Trophoblast cell (in vitro differentiated cells and primary cell): ENCODE measurements around the gene PDZD7.

Experiments used
- DNase-seq, 2 donors: peaks; one replicate each; pipeline ENCODE4 v3.0.0-alpha.2; 2016
- H2AFZ ChIP-seq: 2 replicates; pipeline ENCODE4 v1.6.1; 2013; ENCODE audit warnings: low read length, moderate library complexity, mild to moderate bottlenecking; ENCODE audit not compliant: insufficient read depth, poor library complexity
- H2AK5ac ChIP-seq: 2 replicates; pipeline ENCODE4 v1.6.1; 2013; ENCODE audit warnings: mild to moderate bottlenecking, low read length
- H2BK120ac ChIP-seq: 2 replicates; pipeline ENCODE4 v1.6.1; 2013; ENCODE audit warnings: low read length, mild to moderate bottlenecking, moderate library complexity; ENCODE audit not compliant: insufficient read depth, poor library complexity
- H2BK12ac ChIP-seq: 2 replicates; pipeline ENCODE4 v1.6.1; 2013; ENCODE audit warnings: mild to moderate bottlenecking, low read length, moderate library complexity
- H2BK5ac ChIP-seq: 2 replicates; pipeline ENCODE4 v1.6.1; 2013; ENCODE audit warnings: low read length, low read depth, moderate library complexity, mild to moderate bottlenecking; ENCODE audit not compliant: poor library complexity
- H3K14ac ChIP-seq: 2 replicates; pipeline ENCODE4 v1.6.1; 2013; ENCODE audit warnings: mild to moderate bottlenecking, low read length
- H3K18ac ChIP-seq: 2 replicates; pipeline ENCODE4 v1.6.1; 2013; ENCODE audit warnings: mild to moderate bottlenecking, low read length
- H3K23ac ChIP-seq: 2 replicates; pipeline ENCODE4 v1.6.1; 2013; ENCODE audit warnings: low read length
- H3K27ac ChIP-seq: 2 replicates; pipeline ENCODE4 v1.5.1; 2013; ENCODE audit warnings: low read depth, mild to moderate bottlenecking, inconsistent platforms, low read length, moderate library complexity
- H3K27me3 ChIP-seq: 2 replicates; pipeline ENCODE4 v1.6.1; 2013; ENCODE audit warnings: inconsistent platforms, mild to moderate bottlenecking, low read length, moderate library complexity; ENCODE audit not compliant: insufficient read depth
- H3K36me3 ChIP-seq, 2 experiments: 1 replicate in 1 of 2; 2 replicates in 1 of 2; pipeline ENCODE4 v1.6.1; 2013; ENCODE audit warnings: low read length in 2 of 2, mild to moderate bottlenecking in 2 of 2, moderate library complexity in 1 of 2; ENCODE audit not compliant: insufficient read depth in 2 of 2, control insufficient read depth in 1 of 2
- H3K4ac ChIP-seq: 2 replicates; pipeline ENCODE4 v1.6.1; 2013; ENCODE audit warnings: low read depth, mild to moderate bottlenecking, low read length, moderate library complexity
- H3K4me1 ChIP-seq, 2 experiments: 1 replicate in 1 of 2; 2 replicates in 1 of 2; pipeline ENCODE4 v1.6.1; 2013; ENCODE audit warnings: low read length in 2 of 2, mild to moderate bottlenecking in 2 of 2, moderate library complexity in 1 of 2; ENCODE audit not compliant: insufficient read depth in 2 of 2, control insufficient read depth in 1 of 2
- H3K4me2 ChIP-seq: 2 replicates; pipeline ENCODE4 v1.6.1; 2013; ENCODE audit warnings: inconsistent platforms, mild to moderate bottlenecking, low read length, moderate library complexity
- H3K4me3 ChIP-seq: 2 replicates; pipeline ENCODE4 v1.5.1; 2013; ENCODE audit warnings: mild to moderate bottlenecking, low read depth, low read length, inconsistent platforms
- H3K79me1 ChIP-seq: one replicate; pipeline ENCODE4 v1.6.1; 2013; ENCODE audit warnings: low read length
- H3K79me2 ChIP-seq: 2 replicates; pipeline ENCODE4 v1.6.1; 2013; ENCODE audit warnings: low read length, mild to moderate bottlenecking; ENCODE audit not compliant: control insufficient read depth, insufficient read depth, poor library complexity
- H3K9ac ChIP-seq: 2 replicates; pipeline ENCODE4 v1.6.1; 2013; ENCODE audit warnings: mild to moderate bottlenecking, low read length
- H3K9me3 ChIP-seq: 2 replicates; pipeline ENCODE4 v1.6.1; 2013; ENCODE audit warnings: low read depth, mild to moderate bottlenecking, control low read depth, inconsistent platforms, low read length; ENCODE audit not compliant: insufficient read depth
- H4K12ac ChIP-seq: 2 replicates; pipeline ENCODE4 v1.6.1; 2013; ENCODE audit warnings: low read depth, mild to moderate bottlenecking, low read length, moderate library complexity
- H4K8ac ChIP-seq: 2 replicates; pipeline ENCODE4 v1.6.1; 2013; ENCODE audit warnings: low read depth, mild to moderate bottlenecking, low read length, moderate library complexity
- H4K91ac ChIP-seq: one replicate; pipeline ENCODE4 v1.6.1; 2013; ENCODE audit warnings: low read depth, mild to moderate bottlenecking, low read length, moderate library complexity
- WGBS: extraction: QIAGEN DNeasy Blood & Tissue Kit; methylation state at CpG from one replicate; pipeline ENCODE4 v1.1.7; 2013; ENCODE audit warnings: missing lambda C conversion rate; ENCODE audit not compliant: insufficient read length, insufficient coverage; ENCODE audit errors: extremely low coverage; 5-methylcytosine and 5-hydroxymethylcytosine counted together

Gene PDZD7

DNA sequence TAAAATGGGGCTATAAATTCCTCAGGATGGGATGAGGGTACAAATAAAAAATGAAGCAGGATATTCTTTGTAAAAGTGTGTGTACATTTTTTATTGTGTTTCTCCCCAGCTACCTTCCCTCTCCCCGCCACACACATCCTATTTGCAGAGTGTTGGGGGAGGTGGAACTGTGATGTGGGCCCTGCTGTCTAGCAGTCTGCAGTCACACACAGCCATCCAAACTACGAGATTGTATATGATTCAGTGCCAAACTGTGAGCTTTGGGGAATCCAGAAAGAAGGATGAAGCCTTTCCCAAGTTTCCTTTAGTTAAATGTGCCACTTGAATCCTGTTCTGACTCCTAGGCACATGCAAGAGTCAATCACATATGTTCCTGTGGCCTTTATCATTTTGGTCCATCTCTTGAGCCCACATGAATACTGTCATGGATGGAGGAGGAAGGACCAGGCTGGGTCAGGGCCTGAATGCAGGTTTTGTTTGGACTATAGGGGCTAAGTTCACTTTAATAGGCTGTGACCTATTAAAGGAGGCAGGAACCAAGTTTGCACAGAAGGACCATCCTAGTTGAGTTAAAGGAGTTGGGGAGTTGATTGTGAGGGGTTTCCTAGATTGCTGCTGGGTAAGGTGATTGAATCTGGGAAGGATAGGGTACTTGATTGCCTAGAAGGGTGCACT lies 62.7 kb downstream of the PDZD7 start:
- H3K4ac ChIP-seq, result no peak overlapping the region
- H3K9ac ChIP-seq, result no peak overlapping the region
- H3K18ac ChIP-seq, result no peak overlapping the region
- H4K8ac ChIP-seq, result no peak overlapping the region
- H2BK5ac ChIP-seq, result no peak overlapping the region
- H3K27ac ChIP-seq, result no peak overlapping the region
- DNase-seq, result no peak
- H2BK12ac ChIP-seq, result no peak overlapping the region
- WGBS, result no CpG with 5 or more reads among the region's 2 CpGs
- H3K14ac ChIP-seq, result no peak overlapping the region
- no peak overlapping the region for H4K91ac ChIP-seq
- no peaks in the 10 kb centered on the region for H3K36me3 ChIP-seq
- H3K4me2 ChIP-seq, result no peak overlapping the region
- H2AK5ac ChIP-seq, result no peak overlapping the region
- peaks cover 3% of the 10 kb centered on the region for H3K79me2 ChIP-seq
- H3K4me3 ChIP-seq, result no peak overlapping the region
- H2BK120ac ChIP-seq, result no peak overlapping the region
- no peak overlapping the region for H3K23ac ChIP-seq
- peaks cover 8 to 10% of the 10 kb centered on the region in 2 experiments for H3K4me1 ChIP-seq
- no peaks in the 10 kb centered on the region for H3K27me3 ChIP-seq
- no peaks in the 10 kb centered on the region for H3K79me1 ChIP-seq
- H3K9me3 ChIP-seq, result no peaks in the 10 kb centered on the region
- no peak overlapping the region for H4K12ac ChIP-seq
- no peak overlapping the region for H2AFZ ChIP-seq

DNA sequence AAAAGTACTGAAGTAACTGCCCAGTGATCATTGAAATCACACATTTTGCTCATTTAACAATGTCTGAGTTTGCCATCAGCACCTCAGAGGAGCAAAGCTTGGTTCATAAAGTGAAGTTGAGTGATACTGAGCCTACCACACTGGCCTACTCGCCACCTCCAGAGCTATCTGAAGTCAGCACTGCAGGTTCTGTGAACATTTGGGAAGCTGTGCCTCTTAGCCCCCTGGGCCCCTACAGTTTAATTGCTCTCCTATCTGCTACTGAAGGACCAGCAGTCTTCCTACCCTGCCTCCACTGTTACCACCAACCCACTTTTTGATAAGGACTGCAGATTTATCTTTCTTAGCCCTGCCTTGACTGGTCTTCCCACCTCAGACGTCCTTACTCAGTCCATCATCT lies 63.6 kb downstream of the PDZD7 start:
- Histone ChIP-seq H3K9me3 (no peaks in the 10 kb centered on the region), H3K4me2 (no peak overlapping the region), H2BK12ac (no peak overlapping the region), H4K91ac (no peak overlapping the region), H2AK5ac (no peak overlapping the region), H3K27ac (no peak overlapping the region), H3K18ac (no peak overlapping the region), H3K9ac (no peak overlapping the region), H2BK5ac (no peak overlapping the region), H3K4me3 (no peak overlapping the region), H3K14ac (no peak overlapping the region), H3K79me1 (no peaks in the 10 kb centered on the region), H3K4ac (no peak overlapping the region), H3K23ac (no peak overlapping the region), H3K27me3 (no peaks in the 10 kb centered on the region), H2AFZ (no peak overlapping the region), H3K4me1 (peaks cover 8 to 10% of the 10 kb centered on the region in 2 experiments), H4K8ac (no peak overlapping the region), H4K12ac (no peak overlapping the region), H2BK120ac (no peak overlapping the region), H3K79me2 (peaks cover 3% of the 10 kb centered on the region), H3K36me3 (peaks cover 0 to 5% of the 10 kb centered on the region in 2 experiments)
- no peak for DNase-seq
- no CpG with 5 or more reads among the region's 2 CpGs for WGBS

DNA sequence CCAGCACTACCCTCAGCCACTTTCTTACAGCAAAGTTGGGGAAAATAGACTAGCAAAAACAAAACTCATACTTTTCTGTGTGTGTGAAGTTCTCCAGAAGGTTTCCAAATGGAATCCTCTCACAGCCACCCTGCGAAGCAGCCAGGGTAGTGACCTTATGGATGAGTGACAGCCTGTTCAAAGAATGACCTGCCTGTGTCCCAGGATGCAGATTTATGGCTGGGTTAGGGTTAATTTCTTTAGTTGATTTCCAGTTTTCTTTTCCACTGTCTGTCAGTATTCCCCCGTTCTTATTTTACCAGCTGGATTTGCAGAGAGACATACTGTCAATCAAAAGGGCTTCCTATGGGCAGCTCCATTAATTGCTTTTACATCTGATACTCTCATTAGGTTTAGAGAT lies 64.0 kb downstream of the PDZD7 start:
- Histone ChIP-seq H2AK5ac (no peak overlapping the region), H3K4ac (no peak overlapping the region), H3K9me3 (no peaks in the 10 kb centered on the region), H3K18ac (no peak overlapping the region), H2BK5ac (no peak overlapping the region), H3K23ac (no peak overlapping the region), H3K36me3 (peaks cover 0 to 5% of the 10 kb centered on the region in 2 experiments), H3K4me1 (peaks cover 8 to 10% of the 10 kb centered on the region in 2 experiments), H3K79me1 (no peaks in the 10 kb centered on the region), H3K27me3 (no peaks in the 10 kb centered on the region), H3K4me2 (no peak overlapping the region), H2AFZ (no peak overlapping the region), H4K91ac (no peak overlapping the region), H3K79me2 (peaks cover 3% of the 10 kb centered on the region), H3K9ac (no peak overlapping the region), H4K8ac (no peak overlapping the region), H2BK120ac (no peak overlapping the region), H4K12ac (no peak overlapping the region), H3K14ac (no peak overlapping the region), H3K27ac (no peak overlapping the region), H2BK12ac (no peak overlapping the region), H3K4me3 (no peak overlapping the region)
- DNase-seq, result no peak
- WGBS, result no CpG with 5 or more reads among the region's 2 CpGs

DNA sequence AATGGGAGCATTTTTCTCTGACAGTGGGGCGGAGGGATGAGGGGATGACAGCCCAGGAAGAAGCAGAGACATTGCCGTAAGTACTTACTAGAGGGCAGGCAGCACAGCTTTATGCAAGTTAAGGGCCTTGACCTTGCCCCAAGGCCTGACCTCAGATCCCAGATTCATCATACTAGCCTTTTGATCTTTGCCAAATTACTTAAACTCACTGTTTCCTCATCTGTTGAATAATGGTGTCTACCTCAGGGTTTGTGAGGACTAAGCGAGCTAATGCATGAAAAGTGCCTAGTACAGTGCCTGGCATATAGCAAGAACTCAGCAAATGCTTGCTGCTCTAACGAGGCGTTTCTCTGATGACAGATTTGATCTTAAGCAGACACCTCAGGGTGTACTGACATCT lies 65.1 kb downstream of the PDZD7 start:
- Histone ChIP-seq H3K27ac (no peak overlapping the region), H3K9me3 (no peaks in the 10 kb centered on the region), H3K36me3 (peaks cover 0 to 6% of the 10 kb centered on the region in 2 experiments), H2AFZ (no peak overlapping the region), H3K9ac (no peak overlapping the region), H3K4me3 (no peak overlapping the region), H3K23ac (no peak overlapping the region), H4K8ac (no peak overlapping the region), H3K79me1 (no peaks in the 10 kb centered on the region), H2BK12ac (no peak overlapping the region), H3K4ac (no peak overlapping the region), H4K12ac (no peak overlapping the region), H2AK5ac (no peak overlapping the region), H3K4me2 (no peak overlapping the region), H2BK5ac (no peak overlapping the region), H3K4me1 (peaks cover 8 to 10% of the 10 kb centered on the region in 2 experiments), H3K14ac (no peak overlapping the region), H2BK120ac (no peak overlapping the region), H3K18ac (no peak overlapping the region), H3K79me2 (peaks cover 3% of the 10 kb centered on the region), H3K27me3 (no peaks in the 10 kb centered on the region), H4K91ac (no peak overlapping the region)
- WGBS, result no CpG with 5 or more reads among the region's 5 CpGs
- no peak for DNase-seq
